A673 (cell line): ENCODE measurements around the gene ERG. TPM values are rescaled to one million over a fixed set of nuclear protein-coding genes. Genes with fewer than 3 reads are reported as not detected.

Experiments
- BruUV-seq: library from RNA; stranded (reverse); fragments of 400-500 nt; replicated peaks from 2 replicates; lab custom pipeline; 2021; lab: Mats Ljungman, UMichigan
- CTCF ChIA-PET: fragments of 300-600 bp; sonication (Branson Sonifier 250); formaldehyde crosslinking; loops from one replicate; lab custom pipeline; 2022; ENCODE audit warnings: antibody characterized with exemption; lab: Charles Lee
- POLR2A ChIA-PET: fragments of 300-600 bp; sonication (Branson Sonifier 250); formaldehyde crosslinking; loops from one replicate; lab custom pipeline; 2022; ENCODE audit warnings: antibody characterized with exemption; ENCODE audit not compliant: low non-redundant PET; lab: Charles Lee
- DNase-seq: peaks from one replicate; pipeline ENCODE4 v3.0.0-alpha.2; 2015; ENCODE audit warnings: low spot score
- H3K27ac ChIP-seq: fragments of 200-600 bp; sonication (generic); 2 replicates; pipeline ENCODE4 v1.5.1; 2016; ENCODE audit warnings: mixed run types, low read depth, mild to moderate bottlenecking, mixed read lengths, antibody characterized with exemption, low read length; ENCODE audit not compliant: poor library complexity, severe bottlenecking
- H3K27me3 ChIP-seq: fragments of 200-600 bp; sonication (generic); replicated peaks from 2 replicates; pipeline ENCODE4 v1.6.1; 2017; ENCODE audit warnings: mixed run types, low read depth, mild to moderate bottlenecking, mixed read lengths, antibody characterized with exemption, low read length; ENCODE audit not compliant: insufficient read depth, poor library complexity
- H3K36me3 ChIP-seq: fragments of 200-600 bp; sonication (generic); 2 replicates; pipeline ENCODE4 v1.6.1; 2016; ENCODE audit warnings: mixed run types, mild to moderate bottlenecking, mixed read lengths, antibody characterized with exemption, low read length; ENCODE audit not compliant: insufficient read depth, poor library complexity, severe bottlenecking
- H3K4me1 ChIP-seq: fragments of 200-600 bp; sonication (generic); 2 replicates; pipeline ENCODE4 v1.6.1; 2017; ENCODE audit warnings: mixed run types, mild to moderate bottlenecking, mixed read lengths, antibody characterized with exemption, low read length; ENCODE audit not compliant: insufficient read depth, poor library complexity, severe bottlenecking
- H3K4me3 ChIP-seq: fragments of 200-600 bp; sonication (generic); 2 replicates; pipeline ENCODE4 v1.5.1; 2016; ENCODE audit warnings: low read depth, mixed run types, mild to moderate bottlenecking, mixed read lengths, low read length; ENCODE audit not compliant: poor library complexity, severe bottlenecking
- H3K9me3 ChIP-seq: fragments of 200-600 bp; sonication (generic); 2 replicates; pipeline ENCODE4 v1.6.1; 2016; ENCODE audit warnings: mixed run types, low read depth, mild to moderate bottlenecking, mixed read lengths, antibody characterized with exemption, low read length; ENCODE audit not compliant: poor library complexity, severe bottlenecking
- EZH2 ChIP-seq: fragments of 200-600 bp; sonication (generic); IDR thresholded peaks from 2 replicates; pipeline ENCODE4 v1.6.1; 2017; ENCODE audit warnings: borderline replicate concordance, low read depth, mild to moderate bottlenecking, mixed read lengths, antibody characterized with exemption, low read length; ENCODE audit not compliant: poor library complexity, severe bottlenecking
- intact Hi-C: fragments of 100-400 bp; cut with micrococcal nuclease; formaldehyde crosslinking; loops from one replicate; pipeline ENCODE4 v1.10.0; 2022; ENCODE audit not compliant: unreplicated experiment
- total RNA-seq: library from RNA; stranded (reverse); gene quantifications from 2 replicates; pipeline ENCODE4 v1.2.3, GENCODE V29; 2021
- TF ChIP-seq, protein P1 (sequence below): fragments of 300-800, 200-600 bp; sonication (generic); conservative IDR thresholded peaks from 2 replicates; pipeline ENCODE4 v1.5.1; 2017; ENCODE audit warnings: low read depth, mild to moderate bottlenecking, antibody characterized with exemption, low read length, moderate library complexity, mixed read lengths

ERG gene
- total RNA-seq, 1 experiment from 2014 or later: not detected

- Histone ChIP-seq H3K27ac (no peak overlapping the region), H3K36me3 (no peaks in the 10 kb centered on the region), H3K4me3 (no peak overlapping the region), H3K4me1 (no peaks in the 10 kb centered on the region), H3K9me3 (no peaks in the 10 kb centered on the region), H3K27me3 (no peaks in the 10 kb centered on the region)
- no peak for DNase-seq
- TF ChIP-seq, protein P1, sequence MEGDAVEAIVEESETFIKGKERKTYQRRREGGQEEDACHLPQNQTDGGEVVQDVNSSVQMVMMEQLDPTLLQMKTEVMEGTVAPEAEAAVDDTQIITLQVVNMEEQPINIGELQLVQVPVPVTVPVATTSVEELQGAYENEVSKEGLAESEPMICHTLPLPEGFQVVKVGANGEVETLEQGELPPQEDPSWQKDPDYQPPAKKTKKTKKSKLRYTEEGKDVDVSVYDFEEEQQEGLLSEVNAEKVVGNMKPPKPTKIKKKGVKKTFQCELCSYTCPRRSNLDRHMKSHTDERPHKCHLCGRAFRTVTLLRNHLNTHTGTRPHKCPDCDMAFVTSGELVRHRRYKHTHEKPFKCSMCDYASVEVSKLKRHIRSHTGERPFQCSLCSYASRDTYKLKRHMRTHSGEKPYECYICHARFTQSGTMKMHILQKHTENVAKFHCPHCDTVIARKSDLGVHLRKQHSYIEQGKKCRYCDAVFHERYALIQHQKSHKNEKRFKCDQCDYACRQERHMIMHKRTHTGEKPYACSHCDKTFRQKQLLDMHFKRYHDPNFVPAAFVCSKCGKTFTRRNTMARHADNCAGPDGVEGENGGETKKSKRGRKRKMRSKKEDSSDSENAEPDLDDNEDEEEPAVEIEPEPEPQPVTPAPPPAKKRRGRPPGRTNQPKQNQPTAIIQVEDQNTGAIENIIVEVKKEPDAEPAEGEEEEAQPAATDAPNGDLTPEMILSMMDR: no peak
- TF ChIP-seq EZH2: no peak
- POLR2A ChIA-PET: no interaction called here
- intact Hi-C loops: no loop called here
- BruUV-seq: no TSS peak
- CTCF ChIA-PET: no interaction called here
Measured at GRCh38 chr21:38433471-38433870, 64.8 kb downstream of the ERG start.

DNA sequence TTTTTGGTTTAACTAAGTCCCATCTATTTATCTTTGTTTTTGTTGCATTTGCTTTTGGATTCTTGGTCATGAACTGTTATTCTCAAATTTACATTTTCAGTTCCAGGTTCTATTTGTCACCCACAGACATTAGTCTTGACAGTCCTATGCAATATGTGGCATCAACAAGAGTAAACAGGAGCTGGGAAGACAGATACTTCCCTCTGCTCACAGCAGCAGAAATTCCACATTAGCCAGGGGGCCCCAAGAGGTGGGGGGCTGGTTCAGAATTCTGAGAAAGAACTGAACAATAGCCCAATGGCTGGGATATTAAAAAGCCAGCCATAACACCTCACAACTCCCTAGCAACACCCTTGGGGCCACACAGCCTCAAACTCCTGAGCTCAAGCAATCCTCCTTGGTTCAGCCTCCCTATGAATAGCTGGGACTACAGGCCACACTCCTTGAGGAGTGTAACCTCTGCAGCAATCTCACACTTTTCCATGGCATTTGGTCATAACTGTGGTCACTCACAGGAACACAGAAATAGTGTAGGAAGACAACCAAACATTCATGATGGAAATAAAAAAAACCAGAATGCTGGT lies 67.8 kb downstream of the ERG start:
- Histone ChIP-seq H3K4me1 (no peaks in the 10 kb centered on the region), H3K27me3 (no peaks in the 10 kb centered on the region), H3K27ac (no peak overlapping the region), H3K4me3 (no peak overlapping the region), H3K36me3 (no peaks in the 10 kb centered on the region), H3K9me3 (no peaks in the 10 kb centered on the region)
- DNase-seq: no peak
- intact Hi-C loops: no loop called here
- CTCF ChIA-PET: no interaction called here
- no peak for TF ChIP-seq EZH2
- TF ChIP-seq, protein P1: no peak
- no TSS peak for BruUV-seq
- POLR2A ChIA-PET: no interaction called here

DNA sequence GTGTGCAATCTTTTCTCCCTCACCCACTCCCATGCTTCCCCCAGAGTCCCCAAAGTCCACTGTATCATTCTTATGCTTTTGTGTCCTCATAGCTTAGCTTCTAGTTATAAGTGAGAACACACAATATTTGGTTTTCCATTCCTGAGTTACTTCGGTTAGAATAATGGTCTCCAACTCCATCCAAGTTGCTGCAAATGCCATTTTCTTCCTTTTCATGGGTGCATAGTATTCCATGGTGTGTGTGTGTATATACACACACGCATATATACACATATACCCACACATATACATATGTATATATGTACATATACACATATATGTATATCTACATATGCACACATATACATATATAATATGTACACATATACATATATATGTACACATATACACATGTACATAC lies 69.3 kb downstream of the ERG start:
- no peaks in the 10 kb centered on the region for H3K4me1 ChIP-seq
- DNase-seq: no peak
- H3K27ac ChIP-seq: no peak overlapping the region
- POLR2A ChIA-PET: no interaction called here
- no peaks in the 10 kb centered on the region for H3K9me3 ChIP-seq
- H3K36me3 ChIP-seq: no peaks in the 10 kb centered on the region
- no TSS peak for BruUV-seq
- no peak for TF ChIP-seq EZH2
- TF ChIP-seq, protein P1: no peak
- no peak overlapping the region for H3K4me3 ChIP-seq
- CTCF ChIA-PET: no interaction called here
- intact Hi-C loops: no loop called here
- H3K27me3 ChIP-seq: no peaks in the 10 kb centered on the region
